Vagina (tissue), 2 donors: ENCODE data around the gene CASKIN1.

Experiments
- POLR2A ChIP-seq, 2 donors: fragments of 450-650 bp; IDR thresholded peaks; one replicate each; pipeline ENCODE4 v1.6.1; 2017; ENCODE audit warnings: antibody characterized with exemption in 2 of 2, mild to moderate bottlenecking in 2 of 2, moderate library complexity in 2 of 2
- POLR2AphosphoS5 ChIP-seq, 2 donors: sonication (generic); formaldehyde crosslinking; IDR thresholded peaks; one replicate each; pipeline ENCODE4 v1.9.0; 2017; ENCODE audit warnings: antibody characterized with exemption in 2 of 2, mild to moderate bottlenecking in 2 of 2, low read depth in 1 of 2; ENCODE audit not compliant: insufficient read depth in 1 of 2
- TF ChIP-seq, protein P1 (sequence below), 3 experiments: fragments of 450-650 bp in 2 of 3; fragments of 200-600 bp in 1 of 3; sonication (generic) in 1 of 3; IDR thresholded peaks; one replicate each; pipeline ENCODE4 v1.5.1; 2017 to 2019; ENCODE audit warnings: antibody characterized with exemption in 3 of 3, mild to moderate bottlenecking in 2 of 3, moderate library complexity in 2 of 3

- TF ChIP-seq POLR2AphosphoS5 (IDR thresholded peaks at IDR 0.05; ENCODE audit: insufficient read depth in 1 of 2, low read depth in 1 of 2) (no peak), POLR2A (IDR thresholded peaks at IDR 0.05) (no peak)
- TF ChIP-seq, protein P1, sequence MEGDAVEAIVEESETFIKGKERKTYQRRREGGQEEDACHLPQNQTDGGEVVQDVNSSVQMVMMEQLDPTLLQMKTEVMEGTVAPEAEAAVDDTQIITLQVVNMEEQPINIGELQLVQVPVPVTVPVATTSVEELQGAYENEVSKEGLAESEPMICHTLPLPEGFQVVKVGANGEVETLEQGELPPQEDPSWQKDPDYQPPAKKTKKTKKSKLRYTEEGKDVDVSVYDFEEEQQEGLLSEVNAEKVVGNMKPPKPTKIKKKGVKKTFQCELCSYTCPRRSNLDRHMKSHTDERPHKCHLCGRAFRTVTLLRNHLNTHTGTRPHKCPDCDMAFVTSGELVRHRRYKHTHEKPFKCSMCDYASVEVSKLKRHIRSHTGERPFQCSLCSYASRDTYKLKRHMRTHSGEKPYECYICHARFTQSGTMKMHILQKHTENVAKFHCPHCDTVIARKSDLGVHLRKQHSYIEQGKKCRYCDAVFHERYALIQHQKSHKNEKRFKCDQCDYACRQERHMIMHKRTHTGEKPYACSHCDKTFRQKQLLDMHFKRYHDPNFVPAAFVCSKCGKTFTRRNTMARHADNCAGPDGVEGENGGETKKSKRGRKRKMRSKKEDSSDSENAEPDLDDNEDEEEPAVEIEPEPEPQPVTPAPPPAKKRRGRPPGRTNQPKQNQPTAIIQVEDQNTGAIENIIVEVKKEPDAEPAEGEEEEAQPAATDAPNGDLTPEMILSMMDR (IDR thresholded peaks at IDR 0.05): no peak
Observed at GRCh38 chr16:2210009-2210332, 13.6 kb upstream of the CASKIN1 start.
